ENCODE data around the gene NR2F1.

The NR2F1 gene

GRCh38 chr5:93583768-93584595 lies 960 bp downstream of the NR2F1 start (continued):
- TF ChIP-seq PRDM10 (tag by site-specific recombination; IDR thresholded peaks at IDR 0.05) = no peak
- TF ChIP-seq BCL6B (tag by site-specific recombination; IDR thresholded peaks at IDR 0.05) = no peak
- TF ChIP-seq ZNF658 (tag by site-specific recombination; IDR thresholded peaks at IDR 0.05) = no peak
- no peak for TF ChIP-seq SALL2 (tag by site-specific recombination; IDR thresholded peaks at IDR 0.05; ENCODE audit: borderline replicate concordance)
- TF ChIP-seq ZNF837 (tag by site-specific recombination; IDR thresholded peaks at IDR 0.05) = no peak
- TF ChIP-seq ZNF660 (tag by site-specific recombination; IDR thresholded peaks at IDR 0.05) = 0 out of 2 replicates have a peak, but pooled peaks have one; percentile 20
- no peak for TF ChIP-seq BCL11A (tag by site-specific recombination; IDR thresholded peaks at IDR 0.05; ENCODE audit: low read depth)
- no peak for TF ChIP-seq ZNF223 (tag by site-specific recombination; IDR thresholded peaks at IDR 0.05)
- no peak for TF ChIP-seq ZNF629 (tag by site-specific recombination; IDR thresholded peaks at IDR 0.05)
- peak; percentile 63 for TF ChIP-seq ZBTB26 (tag by site-specific recombination; optimal IDR thresholded peaks at IDR 0.05)
- TF ChIP-seq SP2 (tag by site-specific recombination; IDR thresholded peaks at IDR 0.05) = no peak
- TF ChIP-seq ZNF449 (tag by site-specific recombination; IDR thresholded peaks at IDR 0.05) = no peak
- no peak for TF ChIP-seq ZNF350 (tag by site-specific recombination; IDR thresholded peaks at IDR 0.05)
- no peak for TF ChIP-seq ZNF621 (tag by site-specific recombination; IDR thresholded peaks at IDR 0.05)
- TF ChIP-seq ZNF626 (tag by site-specific recombination; IDR thresholded peaks at IDR 0.05) = no peak
- TF ChIP-seq ZSCAN23 (tag by site-specific recombination; IDR thresholded peaks at IDR 0.05) = no peak
- TF ChIP-seq ZNF184 (tag by site-specific recombination; IDR thresholded peaks at IDR 0.05) = no peak
- TF ChIP-seq ZNF10 (tag by site-specific recombination; IDR thresholded peaks at IDR 0.05) = no peak

- TF ChIP-seq ZNF398 (tag by site-specific recombination; IDR thresholded peaks at IDR 0.05) (peak; percentile 82), PATZ1 (tag by site-specific recombination; IDR thresholded peaks at IDR 0.05) (0 out of 2 replicates have a peak, but pooled peaks have one; percentile 27), ZNF221 (tag by site-specific recombination; IDR thresholded peaks at IDR 0.05; ENCODE audit: borderline replicate concordance) (no peak), ZNF623 (tag by site-specific recombination; IDR thresholded peaks at IDR 0.05) (no peak), ZNF449 (tag by site-specific recombination; IDR thresholded peaks at IDR 0.05) (no peak)
- Histone ChIP-seq H3K4me3 (ENCODE audit: low read depth, low read length) (peak overlapping the region; percentile 78), H3K27ac (ENCODE audit: extremely low read depth, low read depth, low read length) (peak overlapping the region; percentile 97), H3K36me3 (ENCODE audit: control insufficient read depth in 2 of 2, insufficient read depth in 1 of 2, low read length in 2 of 2) (peaks cover 7 to 21% of the 10 kb centered on the region in 2 experiments), H3K4me1 (ENCODE audit: control insufficient read depth, insufficient read depth, low read length) (peaks cover 14% of the 10 kb centered on the region), H3K9me3 (ENCODE audit: control insufficient read depth, insufficient read depth, low read depth, low read length) (no peaks in the 10 kb centered on the region)
- ChIA-PET POLR2A (interaction anchor here (0.6 to 1.3 kb wide), 5 partner anchors 22 to 1051 kb away, joined by 3 to 4 read pairs (median 3); no protein-coding TSS in a partner anchor), CTCF (interaction anchor here (0.9 kb wide), 1 partner anchor 22 kb away, joined by 3 read pairs; no protein-coding TSS in a partner anchor)
Measured at GRCh38 chr5:93584596-93585040, 1.6 kb downstream of the NR2F1 start.
